NCI-H1694 (cell line): ENCODE data around the gene LRIG1.
A peak's percentile ranks its signal among the peaks of the same experiment; 100 is the strongest.

Experiments used
- DNase-seq: peaks from one replicate; lab custom pipeline; 2025; lab: John Stamatoyannopoulos, UW

Gene LRIG1

DNA sequence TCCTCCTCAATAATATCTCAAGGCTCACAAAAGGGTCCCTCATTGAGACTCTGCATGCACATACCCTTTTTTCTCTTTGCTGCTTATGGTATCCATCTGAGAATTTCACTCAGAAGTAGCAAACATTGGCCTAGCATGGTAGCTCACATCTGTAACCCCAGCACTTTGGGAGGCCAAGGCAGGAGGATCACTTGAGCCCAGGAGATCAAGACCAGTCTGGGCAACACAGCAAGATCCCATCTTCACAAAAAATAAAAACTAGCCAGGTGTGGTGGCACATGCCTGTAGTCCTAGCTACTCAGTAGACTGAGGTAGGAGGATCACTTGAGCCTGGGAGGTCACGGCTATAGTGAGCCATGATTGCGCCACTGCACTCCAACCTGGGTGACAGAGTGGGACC is 11.7 kb downstream of the LRIG1 start:
- no peak for DNase-seq

GRCh38 chr3:66488492-66488891 is 12.3 kb downstream of the LRIG1 start:
- DNase-seq: no peak

GRCh38 chr3:66487465-66487864 is 13.4 kb downstream of the LRIG1 start:
- no peak for DNase-seq

DNA sequence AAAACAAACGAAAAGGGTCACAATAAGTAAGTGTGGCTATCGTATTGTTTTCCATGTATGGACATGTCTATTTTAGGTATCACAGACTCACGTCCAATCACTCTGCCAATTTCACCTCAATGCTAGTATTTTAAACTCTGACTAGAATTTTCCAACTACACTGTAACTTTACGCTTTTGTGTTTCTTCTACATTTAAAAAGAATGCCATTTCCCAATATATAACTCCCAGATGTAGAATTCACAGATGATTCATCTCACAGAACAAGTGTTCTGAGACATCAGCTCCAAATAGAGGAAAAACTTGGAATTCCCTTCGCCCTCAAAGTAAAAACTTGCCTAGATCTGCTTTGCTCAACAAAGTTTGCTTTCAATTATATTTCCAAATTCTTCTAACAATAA is 14.2 kb downstream of the LRIG1 start:
- DNase-seq: no peak

GRCh38 chr3:66486202-66486601 is 14.6 kb downstream of the LRIG1 start:
- DNase-seq: no peak

GRCh38 chr3:66485291-66485968 is 15.4 kb downstream of the LRIG1 start:
- peak; percentile 47 for DNase-seq

GRCh38 chr3:66484106-66484844 is 16.5 kb downstream of the LRIG1 start:
- no peak for DNase-seq

- DNase-seq: no peak
These were observed 17.4 kb downstream of the LRIG1 start for GRCh38 chr3:66483409-66483906.

DNA sequence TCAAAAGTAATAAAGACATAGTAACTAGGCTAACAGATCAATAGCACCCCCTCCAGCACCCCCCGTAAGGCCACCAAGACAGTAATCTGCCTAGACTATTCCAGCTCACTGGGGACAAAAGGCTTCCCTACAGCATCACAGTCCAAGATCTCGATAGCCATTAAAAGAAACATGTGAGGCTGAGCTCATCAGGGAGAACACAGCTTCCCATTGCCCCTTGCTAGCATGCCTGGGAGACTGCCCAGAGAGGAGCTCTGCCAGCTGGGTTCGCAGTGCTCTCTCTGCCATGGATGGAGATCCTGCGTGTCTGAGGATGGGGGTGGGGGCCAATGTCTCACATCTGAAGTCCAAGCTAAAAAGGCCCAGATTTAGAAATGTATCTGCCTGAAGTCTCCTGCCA is 17.8 kb downstream of the LRIG1 start:
- no peak for DNase-seq

DNA sequence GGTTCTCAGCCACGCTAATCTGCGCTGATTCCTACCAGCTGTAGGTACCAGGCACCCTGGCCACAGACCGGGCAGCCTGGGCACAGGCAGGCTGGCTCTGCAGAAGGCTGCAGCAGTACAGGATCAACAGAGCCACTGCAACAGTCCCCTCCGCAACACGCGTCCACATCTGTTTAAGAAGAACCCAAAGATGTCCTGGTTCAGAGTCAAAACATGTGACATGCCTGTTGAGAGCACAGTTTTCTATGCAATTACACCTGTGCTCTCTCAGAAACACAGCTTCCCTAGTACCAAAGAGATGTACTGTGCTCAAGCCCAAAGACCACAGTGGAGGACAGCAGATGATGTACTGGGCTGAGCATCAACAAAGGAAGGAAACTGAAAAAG is 18.8 kb downstream of the LRIG1 start:
- DNase-seq: no peak

GRCh38 chr3:66481071-66482017 is 19.5 kb downstream of the LRIG1 start:
- no peak for DNase-seq

DNA sequence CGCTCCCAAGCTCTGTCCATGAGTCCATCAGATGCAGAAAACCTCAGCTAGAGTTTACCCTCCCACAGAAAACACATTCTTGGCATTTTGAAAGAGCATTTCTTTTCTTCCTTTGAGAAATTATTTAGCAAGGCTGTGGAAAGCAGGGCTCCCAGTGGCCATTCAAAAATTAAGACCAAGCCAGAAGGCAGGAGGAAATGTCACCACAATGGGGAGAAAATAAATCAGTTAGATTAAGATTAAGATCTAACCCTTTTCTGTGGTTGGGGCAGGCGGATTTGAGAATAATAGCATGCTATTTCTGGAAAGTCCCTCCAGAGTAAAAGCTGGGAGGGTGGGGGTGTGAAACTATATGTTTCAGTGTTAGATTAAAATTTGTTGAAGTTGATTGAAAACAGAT is 20.2 kb downstream of the LRIG1 start:
- no peak for DNase-seq

- DNase-seq: no peak
These were observed 21.3 kb downstream of the LRIG1 start for GRCh38 chr3:66479532-66479947.

- DNase-seq: no peak
These were observed 21.9 kb downstream of the LRIG1 start for GRCh38 chr3:66478960-66479359.

GRCh38 chr3:66477856-66478255 is 23.0 kb downstream of the LRIG1 start:
- DNase-seq: no peak

GRCh38 chr3:66476852-66477381 is 23.9 kb downstream of the LRIG1 start:
- DNase-seq: no peak

- no peak for DNase-seq
These were observed 25.3 kb downstream of the LRIG1 start for GRCh38 chr3:66475386-66476020.

- DNase-seq: no peak
These were observed 27.1 kb downstream of the LRIG1 start for GRCh38 chr3:66473692-66474091.

GRCh38 chr3:66473181-66473580 is 27.6 kb downstream of the LRIG1 start:
- DNase-seq: no peak

DNA sequence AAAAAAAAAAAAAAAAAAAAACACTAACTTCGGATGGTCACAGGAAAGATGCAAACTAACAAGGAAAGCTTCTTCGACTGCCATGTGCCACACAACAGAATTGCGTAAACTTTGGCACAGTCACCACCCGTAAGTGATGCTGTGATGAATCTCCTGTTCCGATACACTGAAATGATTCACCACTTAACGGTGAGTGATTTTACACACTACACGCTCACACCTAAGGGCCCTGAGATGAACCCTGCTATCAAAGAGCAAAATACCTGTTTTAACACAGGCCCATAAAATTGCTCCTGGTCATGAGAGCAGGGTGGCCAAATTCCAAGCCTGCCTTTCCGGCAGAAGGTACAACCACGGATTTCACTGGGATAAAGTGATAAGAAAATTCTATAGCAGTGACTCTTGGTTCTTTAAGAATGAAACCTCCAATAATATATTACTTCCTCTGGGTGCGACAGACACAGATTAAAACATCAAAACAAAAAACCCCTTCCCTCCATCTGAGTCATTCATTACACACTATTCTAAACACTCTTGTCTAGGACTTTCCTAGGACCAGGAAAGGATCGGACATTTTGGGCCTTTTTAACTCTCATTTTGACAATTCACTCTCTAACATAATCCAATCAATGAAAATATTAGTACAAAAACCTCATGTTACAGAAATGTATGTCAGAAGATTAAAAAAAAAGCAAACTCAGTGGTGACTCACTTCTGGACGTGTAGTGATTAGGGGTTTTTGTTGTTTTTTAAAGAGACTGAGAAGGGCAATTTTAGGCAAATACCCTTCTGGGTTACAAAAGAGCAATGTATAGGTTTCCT is 28.3 kb downstream of the LRIG1 start:
- DNase-seq: no peak
